DMS53 treated with DMSO at 0.1 percent for 48 hours (cell line): ENCODE measurements around the gene VEGFB.

Experiments used
- DNase-seq: peaks from one replicate; lab custom pipeline; 2025; ENCODE audit not compliant: unreplicated experiment; lab: John Stamatoyannopoulos, UW

The VEGFB gene

GRCh38 chr11:64276653-64277431 lies 42.5 kb downstream of the VEGFB start:
- DNase-seq = no peak

GRCh38 chr11:64278576-64279190 lies 44.3 kb downstream of the VEGFB start:
- no peak for DNase-seq

GRCh38 chr11:64281957-64282770 lies 47.8 kb downstream of the VEGFB start:
- DNase-seq = no peak

- DNase-seq = no peak
Measured at GRCh38 chr11:64283092-64283491, 48.7 kb downstream of the VEGFB start.

- DNase-seq = peak; percentile 85
Measured at GRCh38 chr11:64284048-64284961, 49.9 kb downstream of the VEGFB start, which contains the start of gene BAD. BAD (minus strand) TSS chr11:64284665; CDS start chr11:64284368, 297 bp downstream.

- DNase-seq = peak; percentile 68
Measured at GRCh38 chr11:64284962-64285884, 50.8 kb downstream of the VEGFB start, which contains the start of gene GPR137. GPR137 (plus strand) TSS chr11:64285848; CDS start chr11:64286525, 677 bp downstream.

- peak; percentile 44 for DNase-seq
Measured at GRCh38 chr11:64285885-64286800, 51.8 kb downstream of the VEGFB start.

GRCh38 chr11:64286801-64287159 lies 52.4 kb downstream of the VEGFB start:
- DNase-seq = no peak

- DNase-seq = no peak
Measured at GRCh38 chr11:64287676-64288352, 53.4 kb downstream of the VEGFB start.

- DNase-seq = no peak
Measured at GRCh38 chr11:64288353-64288750, 54.0 kb downstream of the VEGFB start.
